ENCODE measurements around the gene RASL11B.

Gene RASL11B

GRCh38 chr4:52843958-52844357 lies 18.2 kb upstream of the RASL11B start:
- DNase-seq = no peak

GRCh38 chr4:52844596-52844995 lies 17.5 kb upstream of the RASL11B start:
- no peak for DNase-seq

DNA sequence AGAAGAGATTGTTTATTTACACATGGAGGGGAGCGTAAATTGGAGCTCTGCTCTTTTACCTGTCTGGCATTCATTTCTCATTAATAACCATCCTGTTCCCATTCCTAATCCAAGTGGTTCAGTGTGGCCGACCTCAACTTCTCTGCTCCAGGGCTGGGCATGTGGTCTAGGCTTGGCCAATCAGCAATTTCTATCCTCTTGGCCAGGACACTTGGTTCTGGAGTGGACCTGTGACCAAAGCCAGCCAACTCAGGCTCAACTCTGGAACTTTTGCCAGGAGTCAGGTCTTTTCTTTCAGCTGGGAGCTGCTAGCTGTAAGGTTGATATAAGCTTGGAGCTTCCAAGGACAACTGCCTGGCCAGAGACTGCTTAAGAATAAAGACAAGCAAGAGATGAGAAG lies 15.6 kb upstream of the RASL11B start:
- DNase-seq = no peak

DNA sequence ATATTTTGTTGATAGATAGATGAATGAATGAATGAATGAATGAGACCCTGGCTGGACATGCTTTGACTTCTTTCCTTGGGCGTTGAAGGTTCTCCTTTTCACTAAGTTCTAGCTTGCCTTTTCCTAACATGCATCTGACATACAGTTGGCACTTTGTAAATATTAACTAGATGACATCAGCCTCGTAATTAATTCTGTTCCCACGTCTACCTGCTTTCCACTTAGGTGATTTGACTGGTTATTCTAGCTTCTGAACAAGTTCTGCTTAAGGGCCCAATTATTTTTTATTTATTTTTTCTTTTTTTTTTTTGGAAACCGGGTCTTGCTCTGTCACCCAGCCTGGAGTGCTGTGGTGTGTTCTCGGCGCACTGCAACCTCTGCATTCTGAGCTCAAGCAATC lies 13.9 kb upstream of the RASL11B start:
- DNase-seq = no peak

DNA sequence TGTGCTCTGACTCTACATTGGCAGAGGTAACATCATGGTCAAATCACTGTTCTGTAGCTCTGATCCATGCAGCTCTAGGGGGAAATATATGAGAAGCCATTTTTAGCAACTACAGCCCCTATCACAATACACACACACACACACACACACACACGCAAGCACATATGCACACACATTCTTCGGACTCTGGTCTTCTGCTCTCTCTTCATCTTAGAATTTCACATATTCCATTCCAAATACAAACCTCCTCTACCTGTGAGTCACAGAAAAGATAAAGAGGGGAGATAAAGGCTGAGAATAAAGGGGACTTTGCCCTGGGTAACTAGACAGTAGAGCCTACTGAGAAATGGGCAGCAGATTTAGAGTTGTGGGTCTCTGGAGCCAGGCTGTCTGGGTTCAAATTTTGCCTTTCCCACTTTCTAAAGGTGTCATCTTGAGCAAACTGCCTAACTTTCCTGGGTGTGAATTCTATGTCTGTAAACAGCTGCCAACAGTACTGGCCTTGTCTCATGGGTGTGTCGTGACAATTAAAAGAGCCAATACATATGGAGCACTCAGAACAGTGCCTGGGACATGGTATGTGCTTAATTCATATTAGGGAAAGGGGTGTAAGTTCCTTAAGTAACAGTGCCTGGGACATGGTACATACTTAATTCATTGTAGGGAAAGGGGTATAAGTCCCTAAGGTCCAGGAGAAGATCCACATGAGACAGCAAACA lies 11.6 kb upstream of the RASL11B start:
- DNase-seq = no peak

DNA sequence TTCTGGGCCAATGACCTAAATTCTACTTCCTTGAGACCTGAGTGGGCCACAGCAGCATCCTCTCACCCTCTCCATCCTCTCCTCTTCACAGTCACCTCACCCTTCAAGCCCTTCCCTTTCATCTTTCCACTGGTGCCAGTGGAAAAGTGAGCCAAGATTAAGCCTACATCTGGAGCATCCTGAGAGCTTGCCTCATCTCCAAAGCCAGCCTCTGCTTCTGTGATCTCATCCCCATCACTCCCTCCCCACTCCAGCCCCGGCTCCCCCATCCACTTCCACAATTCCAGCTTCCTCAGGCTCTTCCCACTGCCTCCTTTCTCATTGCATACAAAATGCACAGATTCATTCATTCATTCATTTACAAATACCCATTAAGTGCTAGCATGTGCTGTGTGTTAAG lies 10.1 kb upstream of the RASL11B start:
- no peak for DNase-seq

DNA sequence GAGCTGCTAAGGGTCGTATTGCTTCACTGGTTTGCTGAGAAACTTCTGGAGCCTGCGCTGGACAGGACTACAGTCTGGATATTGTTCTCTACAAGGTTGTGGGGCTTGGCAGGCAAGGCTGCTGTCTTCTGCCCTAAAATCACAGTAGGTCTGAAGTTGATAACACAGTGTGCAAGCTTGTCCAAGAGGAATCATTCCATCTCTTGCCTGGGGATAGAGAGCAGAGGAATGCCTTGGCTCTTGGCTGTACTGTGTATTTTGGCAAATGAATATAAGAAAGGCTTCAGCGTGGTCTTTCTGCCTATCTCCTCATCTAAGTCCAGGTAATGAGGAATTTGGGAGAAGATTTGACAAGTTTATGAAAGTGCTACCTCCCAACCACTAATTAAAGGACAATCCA lies 9.4 kb upstream of the RASL11B start:
- no peak for DNase-seq

GRCh38 chr4:52853351-52853750 lies 8.8 kb upstream of the RASL11B start:
- DNase-seq = no peak

DNA sequence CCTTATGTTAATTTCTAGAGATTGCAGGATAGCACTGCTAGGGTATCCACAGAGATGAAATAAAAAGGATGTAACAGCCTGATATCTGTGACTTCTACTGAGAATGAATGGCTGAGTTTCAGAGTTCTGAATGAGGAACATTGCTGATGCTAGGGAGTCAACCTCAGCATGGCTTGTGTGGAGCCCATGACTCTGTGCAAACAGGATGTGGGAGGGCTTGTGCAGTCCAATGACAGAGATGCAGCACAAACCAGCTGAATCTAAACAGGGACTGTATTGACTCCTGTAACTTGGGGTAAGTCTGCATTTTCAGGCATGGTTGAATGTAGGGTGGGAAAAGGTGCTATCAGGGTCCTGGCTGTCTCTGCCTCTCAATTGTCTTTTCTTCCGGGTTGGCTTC lies 5.3 kb upstream of the RASL11B start:
- DNase-seq = no peak

GRCh38 chr4:52860361-52860760 lies 1.8 kb upstream of the RASL11B start:
- DNase-seq = no peak

- no peak for DNase-seq
Observed at GRCh38 chr4:52861171-52861823, 820 bp upstream of the RASL11B start.

DNA sequence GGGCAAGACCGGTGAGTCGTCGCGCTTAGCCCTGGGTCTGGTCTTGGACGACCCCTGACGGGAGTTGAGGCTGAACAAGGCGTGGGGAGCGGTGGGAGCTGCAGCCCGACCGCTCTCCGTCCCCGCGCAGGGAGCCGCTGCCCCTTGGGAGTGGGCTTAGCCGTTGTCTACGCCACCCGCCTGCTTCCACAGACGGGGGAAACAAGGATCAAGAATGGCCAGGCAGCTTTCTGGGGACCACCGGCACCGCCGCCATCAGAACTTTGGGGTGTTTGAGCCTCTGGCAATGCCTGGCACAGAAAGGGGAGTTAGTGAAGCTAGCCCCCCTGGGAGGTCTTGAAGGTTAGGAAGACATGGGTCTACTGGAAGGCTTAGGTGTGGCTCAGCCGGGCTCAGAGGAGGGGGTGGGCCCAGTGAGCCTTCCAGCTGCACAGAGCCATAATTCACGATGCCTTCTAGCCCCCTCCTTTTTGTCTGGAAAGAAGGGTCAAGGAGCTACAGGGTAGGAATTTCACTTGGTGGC lies 583 bp downstream of the RASL11B start:
- DNase-seq = no peak

DNA sequence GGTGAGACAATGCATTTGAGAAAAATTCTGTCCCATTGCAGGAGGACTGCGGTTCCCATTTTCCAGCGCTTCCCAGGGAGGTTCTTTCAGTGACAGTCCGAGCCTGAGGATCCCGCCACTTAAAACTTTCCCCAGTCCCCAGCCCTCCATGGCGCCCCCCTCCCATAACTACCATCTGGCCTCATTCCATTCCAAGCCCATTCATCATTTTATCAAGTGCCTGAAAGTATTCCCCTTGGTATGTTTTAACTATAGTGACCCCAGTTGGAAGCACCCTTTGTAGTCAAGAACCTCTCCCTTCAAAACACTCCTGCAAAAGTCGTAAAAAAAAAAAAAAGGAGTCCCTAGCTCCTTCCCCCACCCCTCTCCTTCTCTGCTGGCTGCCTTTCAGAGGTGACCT lies 1.2 kb downstream of the RASL11B start:
- no peak for DNase-seq

DNA sequence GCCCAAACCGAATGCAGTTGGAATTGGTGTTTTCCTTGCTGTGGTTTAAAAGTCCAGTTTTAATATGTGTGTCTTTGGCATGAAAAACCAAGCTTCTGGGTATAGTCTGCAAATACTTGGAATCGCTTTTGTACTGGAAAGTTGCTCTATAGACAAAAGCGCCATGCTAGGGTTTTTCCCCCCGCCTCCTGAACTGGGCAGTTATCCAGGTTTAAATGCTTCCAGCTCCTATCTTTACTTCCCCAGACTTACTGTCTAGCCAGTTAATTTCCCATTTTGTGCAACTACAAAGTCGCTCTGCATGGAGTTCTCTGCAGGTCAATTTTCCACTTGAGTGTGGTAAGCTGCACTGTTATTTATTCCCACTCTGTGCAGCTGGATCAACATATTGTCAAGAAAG lies 2.7 kb downstream of the RASL11B start:
- no peak for DNase-seq

- DNase-seq = no peak
Observed at GRCh38 chr4:52865300-52865699, 3.2 kb downstream of the RASL11B start.

DNA sequence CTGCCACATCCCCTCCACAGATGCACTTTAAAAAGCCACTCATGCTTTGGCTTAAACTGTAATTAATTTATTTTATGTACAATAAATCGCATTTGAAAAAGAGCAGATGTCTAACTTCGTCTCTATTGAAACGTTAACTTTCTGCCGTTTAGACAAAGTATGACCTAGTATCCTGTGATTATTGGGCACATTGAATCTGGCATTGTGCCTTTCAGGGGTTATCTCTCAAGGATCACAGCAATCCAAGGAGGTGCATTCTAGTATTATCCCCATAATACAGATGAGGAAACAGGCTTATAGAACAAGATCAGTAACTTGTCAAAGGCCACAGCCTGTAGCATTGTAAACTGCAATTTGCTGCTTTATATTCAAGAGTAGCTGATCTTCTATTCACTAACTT lies 4.6 kb downstream of the RASL11B start:
- DNase-seq = no peak

DNA sequence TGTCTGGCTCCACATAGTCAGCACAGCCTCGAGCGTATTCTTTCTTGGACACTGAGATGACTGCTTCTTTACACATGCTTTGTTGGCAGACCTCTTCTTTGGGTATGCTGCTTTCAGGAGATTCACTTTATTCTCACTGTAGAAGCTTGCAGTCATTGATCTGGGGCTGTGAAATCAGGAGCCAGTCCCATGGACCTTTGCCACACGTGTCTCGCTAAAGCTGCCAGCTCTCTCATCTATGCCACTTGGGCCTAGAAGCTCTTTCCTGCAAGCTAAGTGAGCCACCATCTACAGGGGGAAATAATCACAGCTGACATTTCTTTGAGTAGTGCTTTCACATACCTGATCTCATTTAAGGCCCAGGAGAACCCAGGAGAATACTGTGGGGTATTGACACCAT lies 5.0 kb downstream of the RASL11B start:
- DNase-seq = no peak

DNA sequence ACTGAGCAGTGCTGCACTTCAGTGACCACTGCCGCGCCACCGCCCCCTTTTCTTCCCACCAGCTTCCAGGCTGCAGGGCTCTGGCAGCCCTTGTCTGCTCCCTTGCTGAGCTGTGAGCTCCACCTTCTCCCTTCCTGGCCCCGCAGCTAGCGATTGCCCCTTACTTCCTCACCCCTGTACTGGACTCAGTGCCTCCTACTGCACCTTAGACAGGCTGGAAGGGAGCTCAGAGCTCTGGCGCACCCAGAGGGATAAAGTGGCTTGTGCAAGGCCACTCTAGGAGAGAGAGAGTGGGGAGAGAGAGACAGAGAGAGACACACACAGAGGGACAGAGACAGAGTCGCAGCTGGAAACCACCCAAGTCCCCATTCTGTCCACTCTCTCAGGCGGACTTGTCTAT lies 6.0 kb downstream of the RASL11B start:
- DNase-seq = no peak

DNA sequence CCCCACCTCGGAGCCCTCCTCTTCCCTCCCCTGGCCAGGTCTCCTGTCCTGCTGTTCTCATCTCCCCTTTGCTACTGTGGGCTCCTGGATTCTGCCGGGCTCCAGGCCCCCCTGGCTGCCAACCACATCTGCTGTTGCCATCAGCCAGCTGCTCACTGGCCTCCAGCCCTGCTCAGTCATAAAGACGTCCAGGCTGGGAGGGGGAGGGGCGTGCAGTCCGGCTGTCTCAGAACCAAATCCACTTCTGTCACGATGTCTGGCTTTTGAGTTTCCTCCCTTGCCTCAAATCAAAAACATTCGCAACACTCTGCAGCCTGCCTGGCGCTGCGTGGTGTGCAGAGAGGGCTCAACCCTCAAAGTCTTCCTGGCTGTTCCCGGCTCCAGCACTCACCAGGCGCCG lies 7.1 kb downstream of the RASL11B start:
- no peak for DNase-seq

- DNase-seq = no peak
Observed at GRCh38 chr4:52869656-52870055, 7.5 kb downstream of the RASL11B start.

- no peak for DNase-seq
Observed at GRCh38 chr4:52870225-52870624, 8.1 kb downstream of the RASL11B start.

- no peak for DNase-seq
Observed at GRCh38 chr4:52873191-52873590, 11.1 kb downstream of the RASL11B start.

GRCh38 chr4:52873861-52874343 lies 11.8 kb downstream of the RASL11B start:
- DNase-seq = no peak

- no peak for DNase-seq
Observed at GRCh38 chr4:52874948-52875347, 12.8 kb downstream of the RASL11B start.

DNA sequence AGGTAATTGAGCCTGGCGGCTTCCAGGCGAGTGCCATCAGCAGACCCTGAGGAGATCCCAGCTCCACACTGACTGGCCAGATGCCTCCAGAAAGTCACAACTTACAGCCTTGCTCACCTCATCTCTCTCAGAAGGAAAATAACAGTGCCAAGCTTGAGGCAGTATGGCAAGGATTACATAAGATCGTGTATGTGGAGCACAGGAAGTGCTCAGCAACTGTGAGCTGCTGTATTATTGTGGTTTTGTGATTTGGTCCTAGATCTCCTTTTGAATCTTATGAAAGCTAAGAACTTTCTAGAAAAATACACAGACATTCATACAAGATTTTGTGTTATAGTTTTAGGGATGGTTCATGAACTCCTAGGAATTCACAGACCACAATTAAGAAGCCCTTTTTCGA lies 14.0 kb downstream of the RASL11B start:
- DNase-seq = no peak

All from activated CD4-positive, alpha-beta T cell treated with anti-CD3 and anti-CD28 coated beads, Interleukin-2, amount 50 U/mL, for 16 hours (primary cell).